Colonic mucosa (tissue), 4 donors: ENCODE data around the gene TMEM88. TPM values are rescaled to one million over a fixed set of nuclear protein-coding genes. Genes with fewer than 3 reads are reported as not detected.

Source experiments
- DNase-seq: peaks from one replicate; pipeline ENCODE4 v3.0.0-alpha.2; 2020
- H3K27ac ChIP-seq: fragments of 200-600 bp; one replicate; pipeline ENCODE4 v1.8.0; 2021
- H3K27me3 ChIP-seq: fragments of 200-600 bp; one replicate; pipeline ENCODE4 v1.8.0; 2021
- H3K36me3 ChIP-seq: fragments of 200-600 bp; one replicate; pipeline ENCODE4 v1.8.0; 2021
- H3K4me1 ChIP-seq: fragments of 200-600 bp; one replicate; pipeline ENCODE4 v1.8.0; 2021; ENCODE audit warnings: mild to moderate bottlenecking
- H3K4me3 ChIP-seq: fragments of 200-600 bp; one replicate; pipeline ENCODE4 v1.8.0; 2021
- H3K9ac ChIP-seq, 2 donors: one replicate each; pipeline ENCODE4 v1.7.0; 2013; ENCODE audit warnings: control low read depth in 2 of 2, low read depth in 2 of 2, low read length in 2 of 2
- H3K9me3 ChIP-seq: fragments of 200-600 bp; one replicate; pipeline ENCODE4 v1.8.0; 2021
- CTCF ChIP-seq: fragments of 200-600 bp; IDR thresholded peaks from one replicate; pipeline ENCODE4 v1.8.0; 2022; ENCODE audit warnings: antibody characterized with exemption, mild to moderate bottlenecking
- intact Hi-C: fragments of 100-400 bp; cut with DNase I; formaldehyde crosslinking; loops from one replicate; pipeline ENCODE4 v1.14.1; 2022
- total RNA-seq, 2 donors: library from RNA; stranded (reverse); fragmentation: NEBNext Ultra II Directional in 1 of 2; extraction: Animal tissue kit (Norgen Biotek cat#: 25700) in 1 of 2; gene quantifications; one replicate each; pipeline ENCODE4 v1.2.1, GENCODE V29; 2021
- donor health status: healthy.
- donor health status: DM: no; HTN: no; CAD: no.
- donor health status: DM: no; HTN: no; CAD: no.

TMEM88 gene
- total RNA-seq, 2 donors from 2014 or later = 2.5 to 2.7 TPM

GRCh38 chr17:7842380-7843256 lies 12.2 kb upstream of the TMEM88 start:
- Histone ChIP-seq H3K9me3 (no peaks in the 10 kb centered on the region), H3K4me1 (peaks cover 31% of the 10 kb centered on the region), H3K9ac (peak overlapping the region; percentile 97), H3K27ac (peak overlapping the region; percentile 93), H3K27me3 (no peaks in the 10 kb centered on the region), H3K36me3 (peaks cover 5% of the 10 kb centered on the region), H3K4me3 (peak overlapping the region; percentile 76)
- intact Hi-C loops = no loop called here
- DNase-seq = peak; percentile 76
- no peak for TF ChIP-seq CTCF

GRCh38 chr17:7843257-7843535 lies 11.7 kb upstream of the TMEM88 start:
- no peak for TF ChIP-seq CTCF
- H3K4me3 ChIP-seq = peak overlapping the region; percentile 76
- peak overlapping the region; percentile 93 for H3K27ac ChIP-seq
- H3K36me3 ChIP-seq = peaks cover 5% of the 10 kb centered on the region
- H3K27me3 ChIP-seq = no peaks in the 10 kb centered on the region
- DNase-seq = no peak
- H3K9me3 ChIP-seq = no peaks in the 10 kb centered on the region
- intact Hi-C loops = no loop called here
- peaks cover 29% of the 10 kb centered on the region for H3K4me1 ChIP-seq
- H3K9ac ChIP-seq = peak overlapping the region; percentile 97

- H3K36me3 ChIP-seq = peaks cover 5% of the 10 kb centered on the region
- DNase-seq = peak; percentile 91
- H3K27me3 ChIP-seq = no peaks in the 10 kb centered on the region
- peak overlapping the region; percentile 93 for H3K27ac ChIP-seq
- TF ChIP-seq CTCF = no peak
- peak overlapping the region; percentile 76 for H3K4me3 ChIP-seq
- H3K9me3 ChIP-seq = no peaks in the 10 kb centered on the region
- peak overlapping the region; percentile 97 for H3K9ac ChIP-seq
- intact Hi-C loops = no loop called here
- peaks cover 26% of the 10 kb centered on the region for H3K4me1 ChIP-seq
Observed at GRCh38 chr17:7843536-7844291, 11.2 kb upstream of the TMEM88 start.

- Histone ChIP-seq H3K27ac (peak overlapping the region; percentile 93), H3K27me3 (no peaks in the 10 kb centered on the region), H3K36me3 (peaks cover 12% of the 10 kb centered on the region), H3K9me3 (no peaks in the 10 kb centered on the region), H3K9ac (peak overlapping the region; percentile 95 to 97), H3K4me1 (peaks cover 20% of the 10 kb centered on the region), H3K4me3 (peak overlapping the region; percentile 76)
- DNase-seq = peak; percentile 94
- TF ChIP-seq CTCF = no peak
- intact Hi-C loops = no loop called here
Observed at GRCh38 chr17:7844292-7845154, 10.3 kb upstream of the TMEM88 start.
